ENCODE results near the gene RNF151.

The RNF151 gene

GRCh38 chr16:1990351-1991134, 23.9 kb downstream of the RNF151 start:
- no peak for DNase-seq

- peak in 1 of 56 donors; percentile 14 for DNase-seq
Measured at GRCh38 chr16:1991135-1991551, 24.5 kb downstream of the RNF151 start.

GRCh38 chr16:1991588-1991947, 24.9 kb downstream of the RNF151 start:
- no peak for DNase-seq

GRCh38 chr16:1991948-1992703, 25.5 kb downstream of the RNF151 start:
- peak in 55 of 56 donors; percentile 33 to 94 (median 82) for DNase-seq

GRCh38 chr16:1992704-1993317, 26.2 kb downstream of the RNF151 start:
- DNase-seq, result no peak

- no peak for DNase-seq
Measured at GRCh38 chr16:1993731-1994131, 27.1 kb downstream of the RNF151 start.

GRCh38 chr16:1997494-1998359, 31.1 kb downstream of the RNF151 start:
- no peak for DNase-seq

GRCh38 chr16:1998360-1998835, 31.7 kb downstream of the RNF151 start:
- no peak for DNase-seq

GRCh38 chr16:1998852-1999801, 32.5 kb downstream of the RNF151 start:
- no peak for DNase-seq

- DNase-seq, result no peak
Measured at GRCh38 chr16:1999866-2000514, 33.3 kb downstream of the RNF151 start.

- no peak for DNase-seq
Measured at GRCh38 chr16:2001035-2001434, 34.4 kb downstream of the RNF151 start.

- DNase-seq, result no peak
Measured at GRCh38 chr16:2001456-2002355, 35.0 kb downstream of the RNF151 start.

- DNase-seq, result no peak
Measured at GRCh38 chr16:2002406-2003230, 36.0 kb downstream of the RNF151 start.

- no peak for DNase-seq
Measured at GRCh38 chr16:2003231-2003826, 36.7 kb downstream of the RNF151 start.

GRCh38 chr16:2003827-2004641, 37.4 kb downstream of the RNF151 start:
- peak in 47 of 56 donors; percentile 18 to 83 (median 50) for DNase-seq
